Lower lobe of right lung (tissue), 2 donors: ENCODE results near the gene SKAP1. TPM values are rescaled to one million over a fixed set of nuclear protein-coding genes. Genes with fewer than 3 reads are reported as not detected.

ENCODE experiments used
- ATAC-seq, 2 donors: fragments of 200-7000 bp; cut with Tn5 transposase; one replicate each; pipeline ENCODE4 v1.9.1; 2020 to 2022; ENCODE audit warnings: mild to moderate bottlenecking in 2 of 2, moderate library complexity in 2 of 2
- DNase-seq: peaks from one replicate; pipeline ENCODE4 v3.0.0-alpha.2; 2020
- H3K27ac ChIP-seq: fragments of 200-600 bp; one replicate; pipeline ENCODE4 v1.8.0; 2022
- H3K27me3 ChIP-seq: fragments of 200-600 bp; one replicate; pipeline ENCODE4 v1.8.0; 2022; ENCODE audit warnings: low read depth
- H3K36me3 ChIP-seq: fragments of 200-600 bp; one replicate; pipeline ENCODE4 v1.8.0; 2022; ENCODE audit warnings: mild to moderate bottlenecking
- H3K4me1 ChIP-seq: fragments of 200-600 bp; one replicate; pipeline ENCODE4 v1.8.0; 2022
- H3K4me3 ChIP-seq: fragments of 200-600 bp; one replicate; pipeline ENCODE4 v1.8.0; 2022; ENCODE audit warnings: mild to moderate bottlenecking
- H3K9me3 ChIP-seq: fragments of 200-600 bp; one replicate; pipeline ENCODE4 v1.8.0; 2022
- intact Hi-C: fragments of 100-400 bp; cut with DNase I; formaldehyde crosslinking; loops from one replicate; pipeline ENCODE4 v1.11.0; 2022
- total RNA-seq: library from RNA; stranded (reverse); fragmentation: NEBNext Ultra II Directional; extraction: Animal tissue kit (Norgen Biotek cat#: 25700); gene quantifications from one replicate; pipeline ENCODE4 v1.2.1, GENCODE V29; 2021
- TF ChIP-seq, protein P1 (sequence below): fragments of 200-600 bp; IDR thresholded peaks from one replicate; pipeline ENCODE4 v1.8.0; 2022; ENCODE audit warnings: antibody characterized with exemption, mild to moderate bottlenecking
- donor health status: DM: no; HTN: yes; CAD: no; lungs with severe emphysema.

Gene SKAP1
- total RNA-seq, 1 donor from 2014 or later: 6.4 TPM

DNA sequence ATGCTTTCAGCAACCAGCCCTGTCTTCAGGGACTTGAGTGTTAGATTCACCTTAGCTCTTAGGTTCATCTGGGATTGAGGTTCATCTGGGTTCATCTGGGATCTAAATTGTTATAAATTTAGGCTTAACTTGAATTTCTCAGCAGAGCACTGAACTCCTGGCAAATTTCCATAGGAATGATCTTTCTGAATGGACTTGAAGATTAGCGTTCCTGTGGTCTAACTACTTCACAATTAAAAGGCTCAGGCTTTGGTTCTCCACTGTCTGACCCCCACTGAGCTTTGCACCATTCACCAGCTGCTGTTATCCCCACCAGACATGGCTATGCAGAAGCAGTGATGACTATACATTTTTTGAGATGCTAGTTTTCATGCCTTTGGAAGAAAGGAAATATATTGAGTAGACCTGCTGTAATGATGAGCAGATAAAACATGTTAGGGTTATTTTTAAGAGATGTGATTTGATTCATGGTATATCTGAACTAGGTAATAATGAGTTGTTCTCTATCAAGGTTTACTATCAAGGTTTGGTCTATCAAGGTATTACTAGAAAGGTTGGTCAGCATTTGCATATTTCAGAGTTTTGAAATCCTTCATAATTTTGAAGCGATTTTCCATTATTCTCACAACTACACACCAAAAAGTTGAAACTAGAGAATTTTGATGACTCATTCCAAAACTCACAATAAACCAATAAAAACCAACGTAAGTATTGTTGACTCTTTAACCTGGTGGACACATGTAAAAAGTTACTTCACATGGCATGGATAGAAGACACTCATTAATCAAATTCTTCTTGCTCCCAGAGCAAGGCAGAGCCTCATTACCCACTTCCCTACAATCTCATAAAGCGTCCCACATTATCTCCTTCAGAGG lies 250.7 kb downstream of the SKAP1 start:
- H3K27me3 ChIP-seq: no peaks in the 10 kb centered on the region
- H3K9me3 ChIP-seq: no peaks in the 10 kb centered on the region
- DNase-seq (no peak), ATAC-seq (no peak)
- H3K27ac ChIP-seq: no peak overlapping the region
- intact Hi-C loops: no loop called here
- no peaks in the 10 kb centered on the region for H3K4me1 ChIP-seq
- no peaks in the 10 kb centered on the region for H3K36me3 ChIP-seq
- H3K4me3 ChIP-seq: no peak overlapping the region
- TF ChIP-seq, protein P1, sequence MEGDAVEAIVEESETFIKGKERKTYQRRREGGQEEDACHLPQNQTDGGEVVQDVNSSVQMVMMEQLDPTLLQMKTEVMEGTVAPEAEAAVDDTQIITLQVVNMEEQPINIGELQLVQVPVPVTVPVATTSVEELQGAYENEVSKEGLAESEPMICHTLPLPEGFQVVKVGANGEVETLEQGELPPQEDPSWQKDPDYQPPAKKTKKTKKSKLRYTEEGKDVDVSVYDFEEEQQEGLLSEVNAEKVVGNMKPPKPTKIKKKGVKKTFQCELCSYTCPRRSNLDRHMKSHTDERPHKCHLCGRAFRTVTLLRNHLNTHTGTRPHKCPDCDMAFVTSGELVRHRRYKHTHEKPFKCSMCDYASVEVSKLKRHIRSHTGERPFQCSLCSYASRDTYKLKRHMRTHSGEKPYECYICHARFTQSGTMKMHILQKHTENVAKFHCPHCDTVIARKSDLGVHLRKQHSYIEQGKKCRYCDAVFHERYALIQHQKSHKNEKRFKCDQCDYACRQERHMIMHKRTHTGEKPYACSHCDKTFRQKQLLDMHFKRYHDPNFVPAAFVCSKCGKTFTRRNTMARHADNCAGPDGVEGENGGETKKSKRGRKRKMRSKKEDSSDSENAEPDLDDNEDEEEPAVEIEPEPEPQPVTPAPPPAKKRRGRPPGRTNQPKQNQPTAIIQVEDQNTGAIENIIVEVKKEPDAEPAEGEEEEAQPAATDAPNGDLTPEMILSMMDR: no peak

DNA sequence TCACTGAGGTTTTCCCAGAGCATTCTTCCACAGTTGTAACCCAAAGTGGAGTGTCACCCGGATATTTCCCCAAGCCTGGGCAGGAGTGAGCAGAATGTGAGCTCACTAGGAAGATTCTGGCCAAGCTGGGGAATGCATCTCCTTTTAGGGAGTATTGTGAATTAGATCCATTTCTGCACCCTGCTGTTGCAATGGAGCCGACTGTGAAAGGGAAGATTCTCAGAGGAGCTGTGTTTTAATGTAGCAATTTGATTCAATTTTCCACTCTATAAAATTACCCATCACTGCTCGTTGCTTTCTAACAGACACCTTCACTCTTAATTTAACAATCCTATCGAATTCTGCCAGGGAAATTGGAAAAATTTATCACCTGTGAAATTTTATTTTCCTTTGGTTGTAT lies 251.7 kb downstream of the SKAP1 start:
- no peak for ATAC-seq
- intact Hi-C loops: no loop called here

DNA sequence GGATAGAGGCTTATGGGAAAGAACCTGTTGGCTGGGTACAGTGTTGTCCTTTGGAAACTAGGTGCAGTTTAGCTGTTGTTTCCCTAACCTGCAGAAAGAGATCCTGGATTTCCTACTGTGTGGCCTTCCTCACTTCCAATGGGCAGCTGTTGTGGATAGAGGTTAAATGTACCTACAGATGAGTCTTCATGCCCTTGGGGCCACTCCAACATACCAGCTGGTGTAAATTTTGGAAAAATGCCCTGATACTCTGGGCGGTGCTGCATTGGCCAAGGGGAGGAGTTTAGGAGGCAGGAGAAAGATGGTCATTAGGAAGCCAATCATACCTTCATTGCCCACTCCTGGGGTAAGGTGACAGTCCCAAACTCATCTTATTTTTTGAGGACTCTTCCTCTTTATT lies 252.2 kb downstream of the SKAP1 start:
- TF ChIP-seq, protein P1: no peak
- H3K27me3 ChIP-seq: no peaks in the 10 kb centered on the region
- no peaks in the 10 kb centered on the region for H3K9me3 ChIP-seq
- no peak overlapping the region for H3K4me3 ChIP-seq
- no peak overlapping the region for H3K27ac ChIP-seq
- ATAC-seq (no peak), DNase-seq (no peak)
- H3K36me3 ChIP-seq: no peaks in the 10 kb centered on the region
- no peaks in the 10 kb centered on the region for H3K4me1 ChIP-seq
- intact Hi-C loops: no loop called here

More for the DNA sequence above, 251.7 kb downstream of the SKAP1 start:
- Histone ChIP-seq H3K27ac (no peak overlapping the region), H3K27me3 (no peaks in the 10 kb centered on the region), H3K9me3 (no peaks in the 10 kb centered on the region), H3K4me1 (no peaks in the 10 kb centered on the region), H3K4me3 (no peak overlapping the region), H3K36me3 (no peaks in the 10 kb centered on the region)
- no peak for DNase-seq
- TF ChIP-seq, protein P1: no peak

DNA sequence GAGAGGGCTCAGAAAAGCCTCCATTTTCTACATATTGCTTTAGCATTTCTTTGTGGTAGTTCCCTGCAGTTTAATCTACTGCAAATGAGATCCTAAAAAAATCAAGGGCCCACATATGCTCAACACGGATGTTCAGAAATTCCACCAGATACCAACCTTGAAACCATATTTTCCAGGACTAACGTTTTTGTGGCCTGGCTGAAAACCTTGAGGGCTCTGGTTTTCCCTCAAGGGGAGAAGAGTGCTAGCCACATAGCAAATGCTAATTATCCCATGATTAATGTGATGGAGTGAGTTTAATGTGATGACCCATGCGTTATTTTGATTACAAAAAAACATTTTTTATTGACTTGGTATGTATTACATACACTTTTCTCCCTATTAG lies 253.6 kb downstream of the SKAP1 start:
- no peak for ATAC-seq
- H3K4me1 ChIP-seq: no peaks in the 10 kb centered on the region

DNA sequence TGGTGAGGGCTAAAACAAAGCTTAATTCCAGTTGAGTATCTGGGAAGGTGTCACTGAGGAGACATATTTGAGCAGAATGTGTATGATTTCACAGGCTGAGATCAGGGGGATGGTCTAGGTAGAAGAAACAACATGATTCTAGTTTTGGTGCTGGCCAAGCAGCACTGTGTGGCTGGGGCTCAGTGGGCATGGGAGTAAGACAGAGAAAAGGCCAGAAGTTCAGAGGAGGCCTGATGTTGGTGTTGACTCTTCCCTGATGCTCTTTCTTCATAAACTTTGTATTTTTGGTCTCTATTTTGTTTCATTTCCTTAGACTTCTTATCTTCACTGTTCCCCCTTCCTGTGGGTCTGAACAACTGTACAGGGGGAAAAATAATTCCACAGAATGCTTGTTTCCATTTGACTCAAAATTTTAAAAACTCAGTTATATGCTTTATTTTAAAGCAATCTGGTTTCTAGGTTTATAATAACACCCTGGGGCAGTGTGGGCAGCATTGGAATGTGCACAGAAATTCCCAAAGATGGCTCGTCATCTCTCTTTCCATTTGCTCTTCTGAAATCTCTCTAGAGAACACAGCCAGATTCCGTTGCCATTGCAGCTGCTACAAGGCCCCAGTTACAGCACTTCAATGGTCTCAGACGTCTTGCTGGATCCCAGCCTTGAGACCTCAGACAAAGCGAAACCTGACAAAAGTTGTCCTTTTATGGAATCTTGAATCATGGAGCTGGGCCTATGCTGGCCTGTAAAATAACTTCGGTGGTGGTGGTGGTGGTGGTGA lies 254.1 kb downstream of the SKAP1 start:
- TF ChIP-seq, protein P1: no peak
- Histone ChIP-seq H3K4me3 (no peak overlapping the region), H3K27me3 (no peaks in the 10 kb centered on the region), H3K4me1 (no peaks in the 10 kb centered on the region), H3K36me3 (no peaks in the 10 kb centered on the region), H3K27ac (no peak overlapping the region), H3K9me3 (no peaks in the 10 kb centered on the region)
- intact Hi-C loops: no loop called here
- no peak for ATAC-seq
- no peak for DNase-seq

More for the DNA sequence above, 253.6 kb downstream of the SKAP1 start:
- TF ChIP-seq, protein P1: no peak
- intact Hi-C loops: no loop called here
- no peak for DNase-seq
- Histone ChIP-seq H3K27me3 (no peaks in the 10 kb centered on the region), H3K36me3 (no peaks in the 10 kb centered on the region), H3K9me3 (no peaks in the 10 kb centered on the region), H3K27ac (no peak overlapping the region), H3K4me3 (no peak overlapping the region)
